SU-DHL-6 (cell line): ENCODE data around the gene PKN1.

Experiments used
- H2AFZ ChIP-seq: fragments of 200-600 bp; sonication (generic); 2 replicates; pipeline ENCODE4 v1.6.1; 2014; ENCODE audit warnings: low read depth, mild to moderate bottlenecking, moderate library complexity, mixed read lengths, antibody characterized with exemption, low read length; ENCODE audit not compliant: severe bottlenecking
- H3F3A ChIP-seq: fragments of 200-600 bp; shearing (Covaris generic); 2 replicates; pipeline ENCODE4 v1.6.0; 2016; ENCODE audit warnings: antibody characterized with exemption, mild to moderate bottlenecking; ENCODE audit not compliant: insufficient read depth
- H3K27ac ChIP-seq: fragments of 200-600 bp; sonication (generic); 2 replicates; pipeline ENCODE4 v1.5.1; 2016; ENCODE audit warnings: low read depth, mild to moderate bottlenecking, low read length, moderate library complexity, mixed read lengths
- H3K27me3 ChIP-seq: fragments of 200-600 bp; sonication (generic), shearing (Covaris generic); 2 replicates; pipeline ENCODE4 v1.6.0; 2014; ENCODE audit warnings: mild to moderate bottlenecking, low read length
- H3K36me3 ChIP-seq: fragments of 200-600 bp; sonication (generic); 2 replicates; pipeline ENCODE4 v1.6.1; 2014; ENCODE audit warnings: mild to moderate bottlenecking, low read length, mixed read lengths
- H3K4me2 ChIP-seq: fragments of 300-600, 200-600 bp; shearing (Covaris generic), sonication (generic); 2 replicates; pipeline ENCODE4 v1.6.0; 2014; ENCODE audit warnings: low read length, low read depth, mild to moderate bottlenecking; ENCODE audit not compliant: poor library complexity, severe bottlenecking
- H3K4me3 ChIP-seq: fragments of 200-600 bp; sonication (generic); 2 replicates; pipeline ENCODE4 v1.5.1; 2014; ENCODE audit warnings: antibody characterized with exemption, low read length, mild to moderate bottlenecking, mixed read lengths; ENCODE audit not compliant: insufficient read depth, poor library complexity, severe bottlenecking
- H3K79me2 ChIP-seq: fragments of 200-600 bp; sonication (generic); 2 replicates; pipeline ENCODE4 v1.6.1; 2014; ENCODE audit warnings: mild to moderate bottlenecking, low read length, moderate library complexity; ENCODE audit not compliant: insufficient read depth
- H3K9ac ChIP-seq: fragments of 200-600 bp; sonication (generic); 2 replicates; pipeline ENCODE4 v1.7.0; 2014; ENCODE audit warnings: mild to moderate bottlenecking, low read length
- H3K9me2 ChIP-seq: fragments of 200-600 bp; sonication (generic); replicated peaks from 2 replicates; pipeline ENCODE4 v1.6.1; 2014; ENCODE audit warnings: low read length; ENCODE audit not compliant: insufficient read depth
- H3K9me3 ChIP-seq: fragments of 200-600 bp; sonication (generic); 2 replicates; pipeline ENCODE4 v1.6.1; 2014; ENCODE audit warnings: low read length, mixed read lengths; ENCODE audit not compliant: insufficient read depth
- H4K20me1 ChIP-seq: fragments of 200-600 bp; sonication (generic); 2 replicates; pipeline ENCODE4 v1.6.1; 2014; ENCODE audit warnings: low read depth, mild to moderate bottlenecking, antibody characterized with exemption, low read length, moderate library complexity, mixed read lengths
- CTCF ChIP-seq: fragments of 200-600 bp; sonication (generic); IDR thresholded peaks from one replicate; pipeline ENCODE4 v1.5.1; 2017; ENCODE audit warnings: antibody characterized with exemption, mild to moderate bottlenecking, low read length, moderate library complexity; ENCODE audit not compliant: insufficient read depth, poor library complexity, severe bottlenecking
- EZH2phosphoT487 ChIP-seq: fragments of 200-600 bp; sonication (generic), shearing (Covaris generic); conservative IDR thresholded peaks from 2 replicates; pipeline ENCODE4 v1.6.1; 2018; ENCODE audit warnings: mild to moderate bottlenecking, antibody characterized with exemption, low read length, moderate library complexity, mixed read lengths

PKN1 gene

GRCh38 chr19:14409146-14410023 lies 23.7 kb upstream of the PKN1 start:
- Histone ChIP-seq H3K27me3 (no peaks in the 10 kb centered on the region), H3K79me2 (peaks cover 38% of the 10 kb centered on the region), H3K9me2 (no peaks in the 10 kb centered on the region), H4K20me1 (peaks cover 21% of the 10 kb centered on the region; the same call in 1 of the 2 replicates), H3K9me3 (no peaks in the 10 kb centered on the region), H3F3A (peaks cover 21% of the 10 kb centered on the region), H3K4me3 (no peak overlapping the region), H3K27ac (no peak overlapping the region), H3K4me2 (no peak overlapping the region), H2AFZ (no peak overlapping the region), H3K36me3 (peaks cover 10% of the 10 kb centered on the region; the same call in 1 of the 2 replicates), H3K9ac (no peak overlapping the region)
- no peak for TF ChIP-seq EZH2phosphoT487
- TF ChIP-seq CTCF, result no peak

GRCh38 chr19:14410091-14411051 lies 22.7 kb upstream of the PKN1 start:
- Histone ChIP-seq H3K9me2 (no peaks in the 10 kb centered on the region), H3K27ac (no peak overlapping the region), H3K79me2 (peaks cover 48% of the 10 kb centered on the region), H3K4me3 (no peak overlapping the region), H2AFZ (no peak overlapping the region), H3K27me3 (no peaks in the 10 kb centered on the region), H3K9me3 (no peaks in the 10 kb centered on the region), H3K4me2 (no peak overlapping the region), H3K9ac (no peak overlapping the region), H3F3A (peaks cover 21% of the 10 kb centered on the region), H3K36me3 (peaks cover 10% of the 10 kb centered on the region; the same call in 1 of the 2 replicates), H4K20me1 (peaks cover 27% of the 10 kb centered on the region; the same call in 1 of the 2 replicates)
- TF ChIP-seq EZH2phosphoT487 (no peak), CTCF (no peak)

- Histone ChIP-seq H3F3A (peaks cover 21% of the 10 kb centered on the region), H4K20me1 (peaks cover 35% of the 10 kb centered on the region), H3K27ac (no peak overlapping the region), H3K9me2 (no peaks in the 10 kb centered on the region), H3K36me3 (peaks cover 10% of the 10 kb centered on the region; the same call in 1 of the 2 replicates), H2AFZ (no peak overlapping the region), H3K27me3 (no peaks in the 10 kb centered on the region), H3K4me3 (no peak overlapping the region), H3K9me3 (no peaks in the 10 kb centered on the region), H3K4me2 (no peak overlapping the region), H3K9ac (no peak overlapping the region), H3K79me2 (peaks cover 58% of the 10 kb centered on the region)
- TF ChIP-seq EZH2phosphoT487, result no peak
- no peak for TF ChIP-seq CTCF
These were observed 21.8 kb upstream of the PKN1 start for GRCh38 chr19:14411161-14411937.
